WTC11 (cell line): ENCODE measurements around the gene ZNF736. TPM values are rescaled to one million over a fixed set of nuclear protein-coding genes. Genes with fewer than 3 reads are reported as not detected.
A peak's percentile ranks its signal among the peaks of the same experiment; 100 is the strongest.

Source experiments
- ATAC-seq: fragments of 200-7000 bp; cut with Tn5 transposase; 2 replicates; pipeline ENCODE4 v1.10.0; 2021; ENCODE audit warnings: mild to moderate bottlenecking, moderate library complexity
- Bru-seq: library from RNA; stranded (reverse); fragments of 400-500 nt; gene quantifications from one replicate; lab custom pipeline; 2021; lab: Mats Ljungman, UMichigan
- CTCF ChIA-PET: fragments of 300-600 bp; sonication (Branson Sonifier 250); formaldehyde crosslinking; loops from one replicate; lab custom pipeline; 2021; ENCODE audit warnings: antibody characterized with exemption; lab: Charles Lee
- POLR2A ChIA-PET: fragments of 350-600 bp; sonication (Branson Sonifier 250); formaldehyde crosslinking; loops from one replicate; lab custom pipeline; 2021; ENCODE audit warnings: antibody characterized with exemption; lab: Charles Lee
- DNase-seq: peaks from one replicate; pipeline ENCODE4 v3.0.0; 2021; ENCODE audit warnings: low spot score
- H3K27ac Mint-ChIP-seq: 2 replicates; pipeline ENCODE4 v1.8.0; 2021; ENCODE audit warnings: mixed read lengths
- H3K27me3 Mint-ChIP-seq: 2 replicates; pipeline ENCODE4 v1.8.0; 2021; ENCODE audit warnings: low read depth, mild to moderate bottlenecking, moderate library complexity, mixed read lengths
- H3K36me3 Mint-ChIP-seq: 2 replicates; pipeline ENCODE4 v1.8.0; 2021; ENCODE audit warnings: mixed read lengths
- H3K4me1 Mint-ChIP-seq: 2 replicates; pipeline ENCODE4 v1.8.0; 2022; ENCODE audit warnings: mixed read lengths
- H3K4me3 Mint-ChIP-seq: 2 replicates; pipeline ENCODE4 v1.8.0; 2021; ENCODE audit warnings: mild to moderate bottlenecking, moderate library complexity, mixed read lengths
- H3K9me3 Mint-ChIP-seq: 2 replicates; pipeline ENCODE4 v1.8.0; 2021; ENCODE audit warnings: mixed read lengths
- ATF3 ChIP-seq: sonication (generic); formaldehyde crosslinking; conservative IDR thresholded peaks from 2 replicates; pipeline ENCODE4 v1.8.1; 2022; ENCODE audit warnings: mild to moderate bottlenecking, missing genetic modification reagents
- CDX4 ChIP-seq: fragments of 250-450 bp; sonication (Bioruptor Pico); IDR thresholded peaks from 2 replicates; pipeline ENCODE4 v1.9.0; 2021; ENCODE audit warnings: moderate library complexity, mild to moderate bottlenecking, inconsistent platforms, borderline replicate concordance
- CTCF ChIP-seq: fragments of 200-600 bp; IDR thresholded peaks from 2 replicates; pipeline ENCODE4 v1.8.0; 2022; ENCODE audit warnings: antibody characterized with exemption
- E2F1 ChIP-seq: sonication (generic); formaldehyde crosslinking; IDR thresholded peaks from 2 replicates; pipeline ENCODE4 v1.8.0; 2022; ENCODE audit warnings: mild to moderate bottlenecking, missing genetic modification reagents
- ELF4 ChIP-seq: sonication (generic); formaldehyde crosslinking; IDR thresholded peaks from 2 replicates; pipeline ENCODE4 v1.8.1; 2022; ENCODE audit warnings: low read depth, mild to moderate bottlenecking, moderate library complexity, missing genetic modification reagents
- FOXJ3 ChIP-seq: sonication (generic); formaldehyde crosslinking; IDR thresholded peaks from 2 replicates; pipeline ENCODE4 v1.9.0; 2021; ENCODE audit warnings: missing genetic modification reagents, mild to moderate bottlenecking, borderline replicate concordance
- IRF1 ChIP-seq: sonication (generic); formaldehyde crosslinking; IDR thresholded peaks from 2 replicates; pipeline ENCODE4 v1.8.0; 2023; ENCODE audit warnings: missing genetic modification reagents
- NFYB ChIP-seq: sonication (generic); formaldehyde crosslinking; conservative IDR thresholded peaks from 2 replicates; pipeline ENCODE4 v1.8.0; 2022; ENCODE audit warnings: low read depth, missing genetic modification reagents
- PREB ChIP-seq: sonication (generic); formaldehyde crosslinking; IDR thresholded peaks from 2 replicates; pipeline ENCODE4 v1.8.1; 2022; ENCODE audit warnings: mild to moderate bottlenecking, missing genetic modification reagents, moderate library complexity, borderline replicate concordance
- SMAD4 ChIP-seq: sonication (generic); formaldehyde crosslinking; IDR thresholded peaks from 2 replicates; pipeline ENCODE4 v1.8.0; 2022; ENCODE audit warnings: mild to moderate bottlenecking, missing genetic modification reagents
- TCF7 ChIP-seq: sonication (generic); formaldehyde crosslinking; IDR thresholded peaks from 2 replicates; pipeline ENCODE4 v1.8.0; 2022; ENCODE audit warnings: mild to moderate bottlenecking, low read depth, missing genetic modification reagents, moderate library complexity
- TEAD1 ChIP-seq: sonication (generic); formaldehyde crosslinking; IDR thresholded peaks from 2 replicates; pipeline ENCODE4 v1.8.0; 2022; ENCODE audit warnings: mild to moderate bottlenecking, missing genetic modification reagents
- TP53 ChIP-seq: sonication (generic); formaldehyde crosslinking; IDR thresholded peaks from 2 replicates; pipeline ENCODE4 v1.8.1; 2023; ENCODE audit warnings: mild to moderate bottlenecking, missing genetic modification reagents
- ZNF281 ChIP-seq: sonication (generic); formaldehyde crosslinking; IDR thresholded peaks from 2 replicates; pipeline ENCODE4 v1.8.0; 2023; ENCODE audit warnings: mild to moderate bottlenecking, missing genetic modification reagents
- ZNF396 ChIP-seq: fragments of 250-450 bp; sonication (Bioruptor Pico); IDR thresholded peaks from 2 replicates; pipeline ENCODE4 v1.8.0; 2021; ENCODE audit warnings: mild to moderate bottlenecking, moderate library complexity, borderline replicate concordance
- ZSCAN18 ChIP-seq: fragments of 250-450 bp; sonication (Bioruptor Pico); IDR thresholded peaks from 2 replicates; pipeline ENCODE4 v2.1.2; 2022; ENCODE audit warnings: mild to moderate bottlenecking, moderate library complexity
- long read RNA-seq, 3 experiments: library from RNA in 1 of 3; library from capped mRNA in 1 of 3; library from polyadenylated mRNA in 1 of 3; unstranded in 2 of 3; stranded (forward) in 1 of 3; transcript quantifications; one replicate each; pipeline ENCODE4 v2.0.0, GENCODE V29; 2021
- total RNA-seq: library from RNA; stranded (reverse); gene quantifications from 3 replicates; pipeline ENCODE4 v1.2.3, GENCODE V29; 2021

ZNF736 gene
- 0.02 to 0.07 TPM (median 0.02 TPM) in 3 replicates for total RNA-seq
- Bru-seq, nascent RNA: percentile 1 among the genes with signal in this experiment
- long read RNA-seq, experiment 1: 0 reads
- long read RNA-seq, experiment 2: 0 reads
- long read RNA-seq, experiment 3: 0 reads

GRCh38 chr7:64313740-64314491 is at the start of gene ZNF736:
Gene ZNF736, plus strand, starts transcription at chr7:64313961. Its CDS starts 190 bp downstream, at chr7:64314151.
- H3K27me3 Mint-ChIP-seq: no peaks in the 10 kb centered on the region; the same call in 1 of the 2 replicates
- no peak for ATAC-seq
- H3K9me3 Mint-ChIP-seq: peaks cover 66% of the 10 kb centered on the region
- H3K36me3 Mint-ChIP-seq: peaks cover 63% of the 10 kb centered on the region
- no peak within 1 kb of the TSS for H3K27ac Mint-ChIP-seq
- no peak within 1 kb of the TSS for H3K4me3 Mint-ChIP-seq
- H3K4me1 Mint-ChIP-seq: no peaks in the 10 kb centered on the region
- TF ChIP-seq CDX4 (CRISPR knock-in tag) (no peak), E2F1 (CRISPR knock-in tag) (no peak), TP53 (CRISPR knock-in tag) (no peak), IRF1 (no peak), TCF7 (CRISPR knock-in tag) (no peak), NFYB (no peak), ZSCAN18 (CRISPR knock-in tag) (no peak), SMAD4 (CRISPR knock-in tag) (no peak), TEAD1 (CRISPR knock-in tag) (no peak), ATF3 (CRISPR knock-in tag) (no peak), ELF4 (CRISPR knock-in tag) (no peak), ZNF281 (CRISPR knock-in tag) (no peak), ZNF396 (CRISPR knock-in tag) (no peak), CTCF (no peak), PREB (CRISPR knock-in tag) (no peak), FOXJ3 (CRISPR knock-in tag) (no peak)
- ChIA-PET POLR2A (no interaction called here), CTCF (no interaction called here)
- no peak for DNase-seq
